Right lobe of liver (tissue), 4 donors: ENCODE results near the gene STAT1.

ENCODE experiments used
- POLR2A ChIP-seq: fragments of 450-650 bp; IDR thresholded peaks from one replicate; pipeline ENCODE4 v1.6.1; 2017; ENCODE audit warnings: antibody characterized with exemption, mild to moderate bottlenecking
- TF ChIP-seq, protein P1 (sequence below), 4 donors: fragments of 200-600 bp in 3 of 4; fragments of 450-650 bp in 1 of 4; IDR thresholded peaks; one replicate each; pipeline versions ENCODE4 v1.5.1 to v1.8.0; 2016 to 2022; ENCODE audit warnings: antibody characterized with exemption in 4 of 4, mild to moderate bottlenecking in 2 of 4
- donor health status: DM: no; HTN: no; CAD: no.
- donor health status: DM: no; HTN: no; CAD: no.
- donor health status: DM: no; HTN: yes; CAD: no.

DNA sequence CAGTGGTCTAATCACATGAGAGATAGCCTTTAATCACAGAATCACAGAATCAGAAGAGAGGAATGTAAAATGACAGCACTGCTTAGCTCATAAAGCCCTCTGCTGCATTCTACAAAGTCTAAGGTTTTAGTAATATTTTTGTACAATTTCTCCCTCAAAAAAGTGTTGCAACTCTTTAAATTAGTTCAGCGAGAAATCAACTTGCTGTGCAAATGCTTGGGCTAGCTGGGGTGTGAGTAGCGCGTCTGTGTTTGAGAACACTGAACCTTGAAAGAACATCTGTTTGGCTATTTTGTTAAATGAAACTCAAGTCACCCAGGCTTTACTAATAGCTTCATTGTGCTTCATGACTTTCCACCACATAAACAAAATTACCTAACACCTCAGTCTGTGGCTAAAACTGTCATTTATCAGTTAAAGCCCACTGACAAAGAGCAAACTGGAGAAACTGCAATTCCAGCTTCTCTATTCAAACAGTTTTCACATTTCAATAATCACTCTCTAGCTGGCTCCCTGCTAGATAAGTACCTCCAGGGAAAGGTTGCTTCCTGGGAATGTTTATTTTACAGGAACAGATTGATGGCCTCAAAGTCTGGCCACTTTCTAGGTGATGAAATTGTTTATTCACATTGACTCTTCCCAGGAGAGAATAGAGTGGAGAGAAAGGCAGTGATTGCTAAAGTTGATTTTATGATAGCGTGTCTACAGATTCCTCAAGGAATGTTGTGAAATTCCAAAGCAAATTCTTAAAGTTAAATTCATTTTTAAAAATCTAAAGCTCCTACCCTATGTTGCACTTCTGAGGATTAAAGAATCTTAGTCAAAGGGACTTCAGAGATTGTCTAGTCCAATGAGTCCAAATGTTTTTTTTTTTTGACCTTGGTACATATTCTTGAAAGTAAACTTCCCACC is 36.0 kb upstream of the STAT1 start:
- TF ChIP-seq, protein P1, sequence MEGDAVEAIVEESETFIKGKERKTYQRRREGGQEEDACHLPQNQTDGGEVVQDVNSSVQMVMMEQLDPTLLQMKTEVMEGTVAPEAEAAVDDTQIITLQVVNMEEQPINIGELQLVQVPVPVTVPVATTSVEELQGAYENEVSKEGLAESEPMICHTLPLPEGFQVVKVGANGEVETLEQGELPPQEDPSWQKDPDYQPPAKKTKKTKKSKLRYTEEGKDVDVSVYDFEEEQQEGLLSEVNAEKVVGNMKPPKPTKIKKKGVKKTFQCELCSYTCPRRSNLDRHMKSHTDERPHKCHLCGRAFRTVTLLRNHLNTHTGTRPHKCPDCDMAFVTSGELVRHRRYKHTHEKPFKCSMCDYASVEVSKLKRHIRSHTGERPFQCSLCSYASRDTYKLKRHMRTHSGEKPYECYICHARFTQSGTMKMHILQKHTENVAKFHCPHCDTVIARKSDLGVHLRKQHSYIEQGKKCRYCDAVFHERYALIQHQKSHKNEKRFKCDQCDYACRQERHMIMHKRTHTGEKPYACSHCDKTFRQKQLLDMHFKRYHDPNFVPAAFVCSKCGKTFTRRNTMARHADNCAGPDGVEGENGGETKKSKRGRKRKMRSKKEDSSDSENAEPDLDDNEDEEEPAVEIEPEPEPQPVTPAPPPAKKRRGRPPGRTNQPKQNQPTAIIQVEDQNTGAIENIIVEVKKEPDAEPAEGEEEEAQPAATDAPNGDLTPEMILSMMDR (IDR thresholded peaks at IDR 0.05) = no peak
- TF ChIP-seq POLR2A = no peak
